Right lobe of liver (tissue), 6 donors: Measurements from ENCODE around the gene INPP5A. TPM values are rescaled to one million over a fixed set of nuclear protein-coding genes. Genes with fewer than 3 reads are reported as not detected.

Experiments used
- ATAC-seq, 4 donors: fragments of 200-7000 bp; cut with Tn5 transposase; one replicate each; pipeline ENCODE4 v1.9.1; 2020; ENCODE audit warnings: mild to moderate bottlenecking in 4 of 4, moderate library complexity in 4 of 4
- DNase-seq, 3 donors: peaks; one replicate each; pipeline ENCODE4 v3.0.0-alpha.2; 2020
- H3K27ac ChIP-seq, 3 donors: fragments of 200-600 bp; one replicate each; pipeline ENCODE4 v1.8.0; 2022
- H3K27me3 ChIP-seq, 2 donors: fragments of 200-600 bp; one replicate each; pipeline ENCODE4 v1.8.0; 2022
- H3K36me3 ChIP-seq, 4 donors: fragments of 200-600 bp; sonication (generic) in 1 of 4; one replicate each; pipeline versions ENCODE4 v1.5.1 to v1.8.0; 2017 to 2022; ENCODE audit warnings: control low read depth in 1 of 4
- H3K4me1 ChIP-seq, 4 donors: fragments of 200-600 bp; sonication (generic) in 1 of 4; one replicate each; pipeline versions ENCODE4 v1.5.1 to v1.8.0; 2017 to 2022; ENCODE audit warnings: control low read depth in 1 of 4
- H3K4me3 ChIP-seq, 3 donors: fragments of 200-600 bp; one replicate each; pipeline ENCODE4 v1.8.0; 2022
- H3K9me3 ChIP-seq, 4 donors: fragments of 200-600 bp; sonication (generic) in 1 of 4; one replicate each; pipeline versions ENCODE4 v1.5.1 to v1.8.0; 2017 to 2022; ENCODE audit warnings: control low read depth in 1 of 4
- POLR2A ChIP-seq: fragments of 450-650 bp; IDR thresholded peaks from one replicate; pipeline ENCODE4 v1.6.1; 2017; ENCODE audit warnings: antibody characterized with exemption, mild to moderate bottlenecking
- WGBS: methylation state at CpG from one replicate; pipeline ENCODE4 v1.1.6; 2018; ENCODE audit warnings: low coverage, low lambda C conversion rate; ENCODE audit not compliant: insufficient coverage; ENCODE audit errors: missing lambda C conversion rate; 5-methylcytosine and 5-hydroxymethylcytosine counted together
- intact Hi-C, 2 donors: fragments of 100-400 bp; cut with DNase I; formaldehyde crosslinking; loops; one replicate each; pipeline versions ENCODE4 v1.11.2 to v1.14.1; 2022
- total RNA-seq, 6 experiments: library from RNA; depleted of rRNA in 2 of 6; stranded (reverse); fragments of >200 nt in 2 of 6; fragmentation: NEBNext Ultra II Directional in 3 of 6; extraction: Animal tissue kit (Norgen Biotek cat#: 25700) in 3 of 6; gene quantifications; one replicate each; pipeline versions ENCODE4 v1.1.0 to v1.2.4, GENCODE V29; 2016 to 2023
- TF ChIP-seq, protein P1 (sequence below), 4 donors: fragments of 200-600 bp in 3 of 4; fragments of 450-650 bp in 1 of 4; IDR thresholded peaks; one replicate each; pipeline versions ENCODE4 v1.5.1 to v1.8.0; 2016 to 2022; ENCODE audit warnings: antibody characterized with exemption in 4 of 4, mild to moderate bottlenecking in 2 of 4
- donor health status: DM: no; HTN: yes; CAD: no.
- donor health status: DM: no; HTN: no; CAD: no.
- donor health status: DM: no; HTN: no; CAD: no.
- donor health status: DM: no; HTN: yes; CAD: no.
- donor health status: DM: no; HTN: yes; CAD: no.

The INPP5A gene
- total RNA-seq, 6 experiments from 2014 or later: 12.5 to 24.6 (median 16.9) TPM

GRCh38 chr10:132813001-132813401 lies 275.4 kb downstream of the INPP5A start:
- Histone ChIP-seq H3K27ac (no peak overlapping the region), H3K27me3 (no peaks in the 10 kb centered on the region), H3K36me3 (no peaks in the 10 kb centered on the region), H3K9me3 (no peaks in the 10 kb centered on the region), H3K4me3 (no peak overlapping the region), H3K4me1 (no peaks in the 10 kb centered on the region)
- WGBS: 64% methylated on average over 5 of the region's 10 CpGs
- TF ChIP-seq, protein P1, sequence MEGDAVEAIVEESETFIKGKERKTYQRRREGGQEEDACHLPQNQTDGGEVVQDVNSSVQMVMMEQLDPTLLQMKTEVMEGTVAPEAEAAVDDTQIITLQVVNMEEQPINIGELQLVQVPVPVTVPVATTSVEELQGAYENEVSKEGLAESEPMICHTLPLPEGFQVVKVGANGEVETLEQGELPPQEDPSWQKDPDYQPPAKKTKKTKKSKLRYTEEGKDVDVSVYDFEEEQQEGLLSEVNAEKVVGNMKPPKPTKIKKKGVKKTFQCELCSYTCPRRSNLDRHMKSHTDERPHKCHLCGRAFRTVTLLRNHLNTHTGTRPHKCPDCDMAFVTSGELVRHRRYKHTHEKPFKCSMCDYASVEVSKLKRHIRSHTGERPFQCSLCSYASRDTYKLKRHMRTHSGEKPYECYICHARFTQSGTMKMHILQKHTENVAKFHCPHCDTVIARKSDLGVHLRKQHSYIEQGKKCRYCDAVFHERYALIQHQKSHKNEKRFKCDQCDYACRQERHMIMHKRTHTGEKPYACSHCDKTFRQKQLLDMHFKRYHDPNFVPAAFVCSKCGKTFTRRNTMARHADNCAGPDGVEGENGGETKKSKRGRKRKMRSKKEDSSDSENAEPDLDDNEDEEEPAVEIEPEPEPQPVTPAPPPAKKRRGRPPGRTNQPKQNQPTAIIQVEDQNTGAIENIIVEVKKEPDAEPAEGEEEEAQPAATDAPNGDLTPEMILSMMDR (IDR thresholded peaks at IDR 0.05): no peak
- intact Hi-C loops: no loop called here
- DNase-seq (peak in 1 of 3 donors; percentile 22), ATAC-seq (no peak)

GRCh38 chr10:132813560-132814468 lies 276.2 kb downstream of the INPP5A start:
- DNase-seq (peak in 1 of 3 donors; percentile 44), ATAC-seq (no peak)
- Histone ChIP-seq H3K4me3 (no peak overlapping the region), H3K27me3 (no peaks in the 10 kb centered on the region), H3K36me3 (no peaks in the 10 kb centered on the region), H3K9me3 (no peaks in the 10 kb centered on the region), H3K27ac (no peak overlapping the region), H3K4me1 (no peaks in the 10 kb centered on the region)
- WGBS: 41% methylated on average over 13 of the region's 28 CpGs
- TF ChIP-seq POLR2A: no peak
- TF ChIP-seq, protein P1 (IDR thresholded peaks at IDR 0.05): no peak
- intact Hi-C loops: no loop called here

GRCh38 chr10:132814469-132814856 lies 276.9 kb downstream of the INPP5A start:
- 70% methylated on average over 2 of the region's 16 CpGs for WGBS
- Histone ChIP-seq H3K4me1 (no peaks in the 10 kb centered on the region), H3K9me3 (no peaks in the 10 kb centered on the region), H3K27ac (no peak overlapping the region), H3K27me3 (no peaks in the 10 kb centered on the region), H3K4me3 (no peak overlapping the region), H3K36me3 (no peaks in the 10 kb centered on the region)
- no peak for TF ChIP-seq POLR2A
- TF ChIP-seq, protein P1 (IDR thresholded peaks at IDR 0.05): no peak
- intact Hi-C loops: no loop called here
- DNase-seq (peak in 1 of 3 donors; percentile 43), ATAC-seq (no peak)

DNA sequence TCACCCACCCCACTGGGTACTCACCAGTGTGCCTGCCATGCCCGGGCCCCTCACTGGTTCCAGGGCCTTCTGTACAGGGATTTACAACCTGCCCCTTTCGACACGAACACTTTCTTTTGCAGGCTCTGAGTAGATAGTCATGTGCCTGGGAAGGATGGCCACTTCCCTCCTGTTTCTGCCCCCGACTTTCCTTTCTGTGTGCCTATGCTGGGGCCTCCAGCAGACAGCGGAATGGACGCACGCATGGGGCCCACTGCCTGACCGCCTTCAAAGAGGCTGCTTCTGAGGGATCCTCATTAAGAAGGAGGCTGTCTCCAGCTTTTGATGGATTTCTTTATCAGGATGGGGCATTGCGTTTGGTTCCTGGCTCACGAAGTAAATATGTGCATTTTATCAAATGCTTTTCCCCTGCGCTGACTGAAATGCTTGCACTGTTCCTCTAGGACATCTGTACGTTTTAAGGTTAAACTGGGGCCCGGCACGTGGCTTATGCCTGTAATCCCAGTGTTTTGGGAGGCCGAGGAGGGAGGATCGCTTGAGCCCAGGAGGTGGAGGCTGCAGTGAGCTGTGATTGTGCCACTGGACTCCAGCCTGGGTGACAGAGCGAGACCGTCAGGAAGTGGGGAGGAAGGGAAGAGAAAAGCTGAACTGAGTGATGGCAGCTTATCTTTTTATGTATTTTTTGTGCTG lies 277.7 kb downstream of the INPP5A start:
- no peak for DNase-seq
- WGBS: 55% methylated on average over 9 of the region's 18 CpGs
- no peaks in the 10 kb centered on the region for H3K36me3 ChIP-seq
- intact Hi-C loops: no loop called here
- no peak for TF ChIP-seq POLR2A
- TF ChIP-seq, protein P1 (IDR thresholded peaks at IDR 0.05): no peak
- H3K27me3 ChIP-seq: no peaks in the 10 kb centered on the region
- no peak overlapping the region for H3K4me3 ChIP-seq
- no peaks in the 10 kb centered on the region for H3K9me3 ChIP-seq
- H3K27ac ChIP-seq: no peak overlapping the region
- no peak for ATAC-seq
- no peaks in the 10 kb centered on the region for H3K4me1 ChIP-seq
